PC-9 (cell line): ENCODE measurements around the gene FARP1.

Experiments
- CTCF ChIP-seq: fragments of 200-600 bp; sonication (generic); conservative IDR thresholded peaks from 2 replicates; pipeline ENCODE4 v1.6.1; 2017; ENCODE audit warnings: mixed run types, antibody characterized with exemption, mild to moderate bottlenecking, moderate library complexity
- EZH2 ChIP-seq: fragments of 200-600 bp; sonication (generic); IDR thresholded peaks from 2 replicates; pipeline ENCODE4 v1.8.0; 2017; ENCODE audit warnings: antibody characterized with exemption, low read depth

DNA sequence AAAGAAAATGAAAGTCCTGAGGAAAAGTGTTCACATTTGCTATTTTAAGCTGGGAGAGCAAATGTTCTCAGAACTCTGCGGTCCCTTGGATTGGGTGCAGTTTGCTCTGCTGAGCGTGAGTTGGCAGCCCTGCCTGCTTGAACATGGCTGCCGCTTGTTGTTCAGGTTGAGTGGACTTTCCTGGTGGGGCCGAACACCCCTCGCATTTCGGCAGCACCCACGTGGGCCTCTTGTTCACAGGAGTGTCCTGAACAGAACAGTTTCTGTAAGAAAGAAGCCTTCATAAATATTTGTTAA is 45.0 kb downstream of the FARP1 start:
- TF ChIP-seq CTCF (no peak), EZH2 (no peak)
